Stimulated activated CD8-positive, alpha-beta memory T cell treated with anti-CD3 and anti-CD28 coated beads, Interleukin-4, amount 100 ng/mL, for 4 hours (primary cell): ENCODE results near the gene ALKBH1.
"Not testable (repeated sequence)": the region's sequence is repeated elsewhere in the genome, so short reads cannot be mapped to it uniquely, and the experiment has no call there.

ENCODE experiments used
- DNase-seq, 2 donors: peaks; one replicate each; pipeline ENCODE4 v3.0.0-alpha.2; 2020; ENCODE audit warnings: low read depth in 2 of 2, low spot score in 1 of 2

The ALKBH1 gene

GRCh38 chr14:77674931-77675330 lies 32.9 kb downstream of the ALKBH1 start:
- no peak for DNase-seq

GRCh38 chr14:77673193-77673592 lies 34.6 kb downstream of the ALKBH1 start:
- DNase-seq = no peak

GRCh38 chr14:77667331-77667730 lies 40.5 kb downstream of the ALKBH1 start:
- no peak for DNase-seq

GRCh38 chr14:77663293-77663692 lies 44.5 kb downstream of the ALKBH1 start:
- no peak for DNase-seq

GRCh38 chr14:77661562-77661961 lies 46.3 kb downstream of the ALKBH1 start:
- DNase-seq = not testable (repeated sequence)

- no peak for DNase-seq
Measured at GRCh38 chr14:77660754-77661153, 47.1 kb downstream of the ALKBH1 start.

GRCh38 chr14:77659831-77660230 lies 48.0 kb downstream of the ALKBH1 start:
- DNase-seq = no peak

GRCh38 chr14:77657280-77657679 lies 50.5 kb downstream of the ALKBH1 start:
- no peak for DNase-seq

- no peak for DNase-seq
Measured at GRCh38 chr14:77654001-77654441, 53.8 kb downstream of the ALKBH1 start.

- DNase-seq = no peak
Measured at GRCh38 chr14:77649326-77649725, 58.5 kb downstream of the ALKBH1 start.

- no peak for DNase-seq
Measured at GRCh38 chr14:77648520-77649200, 59.2 kb downstream of the ALKBH1 start.

GRCh38 chr14:77647853-77648252 lies 60.0 kb downstream of the ALKBH1 start:
- no peak for DNase-seq

GRCh38 chr14:77646907-77647306 lies 60.9 kb downstream of the ALKBH1 start:
- no peak for DNase-seq

- no peak for DNase-seq
Measured at GRCh38 chr14:77645520-77646230, 62.1 kb downstream of the ALKBH1 start.

GRCh38 chr14:77642407-77642806 lies 65.4 kb downstream of the ALKBH1 start:
- DNase-seq = no peak

- peak; percentile 31 to 41 for DNase-seq
Measured at GRCh38 chr14:77641534-77642341, 66.1 kb downstream of the ALKBH1 start.

- no peak for DNase-seq
Measured at GRCh38 chr14:77640756-77641533, 66.9 kb downstream of the ALKBH1 start.

GRCh38 chr14:77638771-77639171 lies 69.1 kb downstream of the ALKBH1 start:
- no peak for DNase-seq

GRCh38 chr14:77635869-77636268 lies 72.0 kb downstream of the ALKBH1 start:
- not testable (repeated sequence) for DNase-seq

GRCh38 chr14:77635466-77635865 lies 72.4 kb downstream of the ALKBH1 start:
- DNase-seq = not testable (repeated sequence)

- DNase-seq = no peak
Measured at GRCh38 chr14:77630111-77630510, 77.7 kb downstream of the ALKBH1 start.
